H1 (cell line): ENCODE measurements around the gene TBC1D2B. TPM values are rescaled to one million over a fixed set of nuclear protein-coding genes. Genes with fewer than 3 reads are reported as not detected.
"Not testable (repeated sequence)": the region's sequence is repeated elsewhere in the genome, so short reads cannot be mapped to it uniquely, and the experiment has no call there.

Experiments used
- CTCF ChIA-PET: fragments of 300-600 bp; sonication (Branson Sonifier 250); formaldehyde crosslinking; loops from one replicate; lab custom pipeline; 2021; ENCODE audit not compliant: partially characterized antibody; lab: Charles Lee
- POLR2A ChIA-PET: fragments of 300-600 bp; sonication (Branson Sonifier 250); formaldehyde crosslinking; loops from one replicate; lab custom pipeline; 2021; ENCODE audit warnings: inconsistent platforms; ENCODE audit not compliant: partially characterized antibody; lab: Charles Lee
- DNase-seq, 2 experiments: peaks; one replicate each; pipeline versions ENCODE4 v3.0.0 to v3.0.0-alpha.2; 2010 to 2022; ENCODE audit warnings: low spot score in 2 of 2, low read depth in 1 of 2, mixed read lengths in 1 of 2
- FAIRE-seq: peaks from 2 replicates; lab custom pipeline; 2011; peaks lifted over from hg19 to GRCh38; lab: Jason Lieb, UNC
- H2AFZ ChIP-seq: 2 replicates; pipeline ENCODE4 v1.8.1; 2012; ENCODE audit warnings: low read length, inconsistent platforms
- H2AK5ac ChIP-seq: 2 replicates; pipeline ENCODE4 v1.6.1; 2013; ENCODE audit warnings: low read depth, low read length
- H2BK120ac ChIP-seq: replicated peaks from 2 replicates; pipeline ENCODE3; 2013; ENCODE audit warnings: low read depth, low read length, inconsistent platforms
- H2BK12ac ChIP-seq: 2 replicates; pipeline ENCODE4 v1.6.1; 2013; ENCODE audit warnings: low read depth, low read length
- H2BK15ac ChIP-seq: 2 replicates; pipeline ENCODE4 v1.6.1; 2013; ENCODE audit warnings: low read length
- H2BK20ac ChIP-seq: 2 replicates; pipeline ENCODE4 v1.6.1; 2013; ENCODE audit warnings: low read length
- H2BK5ac ChIP-seq: 2 replicates; pipeline ENCODE4 v1.6.1; 2013; ENCODE audit warnings: low read depth, low read length
- H3K14ac ChIP-seq: 2 replicates; pipeline ENCODE4 v1.6.1; 2013; ENCODE audit warnings: inconsistent platforms; ENCODE audit not compliant: insufficient read length
- H3K18ac ChIP-seq: 2 replicates; pipeline ENCODE4 v1.6.1; 2013; ENCODE audit warnings: low read length; ENCODE audit errors: extremely low read depth
- H3K23ac ChIP-seq: 2 replicates; pipeline ENCODE4 v1.6.1; 2013; ENCODE audit warnings: inconsistent platforms; ENCODE audit not compliant: insufficient read length
- H3K23me2 ChIP-seq: 2 replicates; pipeline ENCODE4 v1.6.1; 2013; ENCODE audit warnings: low read depth, low read length
- H3K27ac ChIP-seq: 2 replicates; pipeline ENCODE4 v1.6.1; 2011; ENCODE audit warnings: low read depth, low read length, inconsistent platforms
- H3K27me3 ChIP-seq, 4 experiments: replicated peaks in 1 of 4; 1 replicate in 1 of 4; 2 replicates in 3 of 4; pipeline versions ENCODE4 v1.6.1 to v1.8.1; 2011 to 2013; ENCODE audit warnings: low read length in 3 of 4, mild to moderate bottlenecking in 3 of 4, inconsistent platforms in 2 of 4, mixed read lengths in 2 of 4, moderate library complexity in 1 of 4; ENCODE audit not compliant: control insufficient read depth in 3 of 4, insufficient read depth in 3 of 4; ENCODE audit errors: extremely low read depth in 1 of 4
- H3K36me3 ChIP-seq, 4 experiments: 2 replicates each; pipeline versions ENCODE4 v1.6.1 to v1.8.1; 2011 to 2013; ENCODE audit warnings: mild to moderate bottlenecking in 4 of 4, low read length in 3 of 4, moderate library complexity in 2 of 4, control low read depth in 1 of 4, inconsistent platforms in 1 of 4; ENCODE audit not compliant: insufficient read depth in 4 of 4, control insufficient read depth in 2 of 4
- H3K4ac ChIP-seq: replicated peaks from 2 replicates; pipeline ENCODE3; 2013; ENCODE audit warnings: low read length, low read depth, mixed read lengths, inconsistent platforms; ENCODE audit not compliant: insufficient read length
- H3K4me1 ChIP-seq, 4 experiments: replicated peaks in 1 of 4; 1 replicate in 1 of 4; 2 replicates in 3 of 4; pipeline versions ENCODE4 v1.6.1 to v1.8.1; 2011 to 2013; ENCODE audit warnings: low read length in 3 of 4, inconsistent platforms in 2 of 4, mixed read lengths in 1 of 4; ENCODE audit not compliant: insufficient read depth in 4 of 4, control insufficient read depth in 3 of 4
- H3K4me2 ChIP-seq, 2 experiments: 2 replicates each; pipeline versions ENCODE4 v1.6.1 to v1.8.1; 2011 to 2013; ENCODE audit warnings: low read depth in 2 of 2, low read length in 2 of 2, control low read depth in 1 of 2, inconsistent platforms in 1 of 2, mild to moderate bottlenecking in 1 of 2; ENCODE audit not compliant: insufficient read depth in 1 of 2
- H3K4me3 ChIP-seq, 4 experiments: fragments of 200-600, 300-600 bp in 1 of 4; sonication (generic), shearing (Covaris generic), sonication (Bioruptor Twin) in 1 of 4; 2 replicates each; pipeline versions ENCODE4 v1.5.1 to v1.8.1; 2011 to 2016; ENCODE audit warnings: low read length in 4 of 4, low read depth in 3 of 4, control low read depth in 2 of 4, inconsistent platforms in 2 of 4, mild to moderate bottlenecking in 2 of 4, mixed read lengths in 1 of 4, moderate library complexity in 1 of 4; ENCODE audit not compliant: insufficient read depth in 2 of 4; ENCODE audit errors: extremely low read depth in 1 of 4
- H3K56ac ChIP-seq: replicated peaks from 2 replicates; pipeline ENCODE3; 2013; ENCODE audit warnings: low read depth, mild to moderate bottlenecking, mixed read lengths, low read length, inconsistent platforms; ENCODE audit not compliant: insufficient read length
- H3K79me1 ChIP-seq: 2 replicates; pipeline ENCODE4 v1.6.1; 2013; ENCODE audit warnings: low read depth, low read length, control low read depth
- H3K79me2 ChIP-seq, 2 experiments: 2 replicates each; pipeline versions ENCODE4 v1.6.1 to v1.8.1; 2012 to 2013; ENCODE audit warnings: low read length in 2 of 2, mild to moderate bottlenecking in 2 of 2, inconsistent platforms in 1 of 2; ENCODE audit not compliant: insufficient read depth in 2 of 2, control insufficient read depth in 1 of 2
- H3K9ac ChIP-seq, 4 experiments: replicated peaks in 1 of 4; 1 replicate in 1 of 4; 2 replicates in 3 of 4; pipeline versions ENCODE4 v1.6.1 to v1.8.1; 2011 to 2013; ENCODE audit warnings: low read depth in 3 of 4, low read length in 3 of 4, control low read depth in 2 of 4, mild to moderate bottlenecking in 2 of 4, moderate library complexity in 2 of 4, inconsistent platforms in 1 of 4; ENCODE audit errors: extremely low read depth in 1 of 4
- H3K9me3 ChIP-seq, 2 experiments: 2 replicates each; pipeline versions ENCODE4 v1.6.1 to v1.8.1; 2012 to 2013; ENCODE audit warnings: mild to moderate bottlenecking in 2 of 2, moderate library complexity in 2 of 2, control low read depth in 1 of 2, inconsistent platforms in 1 of 2, low read depth in 1 of 2, low read length in 1 of 2, mixed read lengths in 1 of 2; ENCODE audit not compliant: insufficient read depth in 2 of 2
- H4K20me1 ChIP-seq, 2 experiments: replicated peaks in 1 of 2; 2 replicates each; pipeline versions ENCODE3 to v1.8.1; 2011 to 2013; ENCODE audit warnings: inconsistent platforms in 2 of 2, low read length in 2 of 2, mild to moderate bottlenecking in 1 of 2; ENCODE audit not compliant: insufficient read depth in 2 of 2, control insufficient read depth in 1 of 2
- H4K5ac ChIP-seq: 2 replicates; pipeline ENCODE4 v1.6.1; 2013; ENCODE audit warnings: low read length, low read depth, mixed read lengths, inconsistent platforms; ENCODE audit not compliant: insufficient read length
- H4K8ac ChIP-seq: 2 replicates; pipeline ENCODE4 v1.8.0; 2013; ENCODE audit warnings: mild to moderate bottlenecking, moderate library complexity, low read length, inconsistent platforms; ENCODE audit not compliant: insufficient read depth; ENCODE audit errors: extremely low read depth
- H4K91ac ChIP-seq: replicated peaks from 2 replicates; pipeline ENCODE3; 2013; ENCODE audit warnings: low read length, mixed read lengths, inconsistent platforms; ENCODE audit not compliant: insufficient read length
- BCL11A ChIP-seq, 2 experiments: IDR thresholded peaks; one replicate each; pipeline ENCODE4 v1.6.1; 2011; ENCODE audit warnings: low read depth in 2 of 2, low read length in 2 of 2, mild to moderate bottlenecking in 2 of 2
- HDAC6 ChIP-seq: IDR thresholded peaks from one replicate; pipeline ENCODE4 v1.7.1; 2012; ENCODE audit warnings: low read depth, mild to moderate bottlenecking, inconsistent platforms, low read length, moderate library complexity
- RFX5 ChIP-seq: IDR thresholded peaks from 2 replicates; pipeline ENCODE4 v1.6.1; 2011; ENCODE audit warnings: low read depth, low read length, improper control_type of control experiment, borderline replicate concordance
- RXRA ChIP-seq: IDR thresholded peaks from 2 replicates; pipeline ENCODE4 v1.6.1; 2011; ENCODE audit warnings: low read depth, mild to moderate bottlenecking, low read length, moderate library complexity; ENCODE audit not compliant: insufficient read depth
- SIRT6 ChIP-seq: IDR thresholded peaks from one replicate; pipeline ENCODE4 v1.7.1; 2012; ENCODE audit warnings: low read length, inconsistent platforms
- SIX5 ChIP-seq: IDR thresholded peaks from 2 replicates; pipeline ENCODE4 v1.6.1; 2011; ENCODE audit warnings: mild to moderate bottlenecking, low read depth, low read length
- SP4 ChIP-seq: IDR thresholded peaks from 2 replicates; pipeline ENCODE4 v1.6.1; 2012; ENCODE audit warnings: low read length, inconsistent platforms
- TCF12 ChIP-seq: IDR thresholded peaks from 2 replicates; pipeline ENCODE4 v1.6.1; 2011; ENCODE audit warnings: low read depth, mild to moderate bottlenecking, low read length
- WGBS, 2 experiments: shearing (Covaris generic) in 1 of 2; methylation state at CpG; one replicate each; pipeline versions ENCODE4 v1.1.6 to v1.1.7; 2013 to 2015; ENCODE audit warnings: low lambda C conversion rate in 2 of 2, mixed read lengths in 2 of 2, inconsistent platforms in 1 of 2, low coverage in 1 of 2, missing lambda C conversion rate in 1 of 2; ENCODE audit not compliant: insufficient replicate concordance in 2 of 2, insufficient coverage in 1 of 2, insufficient read length in 1 of 2; ENCODE audit errors: extremely low coverage in 1 of 2, missing lambda C conversion rate in 1 of 2; 5-methylcytosine and 5-hydroxymethylcytosine counted together
- polyA plus RNA-seq, 7 experiments: library from polyadenylated mRNA; depleted of rRNA in 3 of 7; stranded (reverse) in 5 of 7; unstranded in 2 of 7; fragments of >200 nt in 5 of 7; fragments of 200-250 nt in 2 of 7; gene quantifications; 1 replicate in 5 of 7; 2 replicates in 1 of 7; 4 replicates in 1 of 7; pipeline versions ENCODE4 v1.2.1 to v1.2.3, GENCODE V29; 2011 to 2013; ENCODE audit warnings: missing spikeins in 2 of 7, mixed read lengths in 2 of 7
- total RNA-seq: library from RNA; stranded (reverse); fragmentation: NEBNext Ultra II Directional; extraction: Animal tissue kit (Norgen Biotek cat#: 25700); gene quantifications from 2 replicates; pipeline ENCODE4 v1.2.1, GENCODE V29; 2021

Gene TBC1D2B
- total and polyA plus RNA-seq, 2 of the 8 experiments (the other 6 are each of a cell fraction or from before 2014, with no cell fraction given): 11.9 to 19.5 TPM

GRCh38 chr15:77992356-77993222 lies 84.9 kb downstream of the TBC1D2B start (continued):
- TF ChIP-seq SIRT6 (no peak), RXRA (no peak), RFX5 (no peak), HDAC6 (no peak), SIX5 (no peak), TCF12 (no peak), SP4 (no peak), BCL11A (IDR thresholded peaks at IDR 0.05; ENCODE audit: low read depth in 2 of 2, low read length in 2 of 2) (no peak)

- H4K91ac ChIP-seq, H4K5ac ChIP-seq, H4K20me1 ChIP-seq, POLR2A ChIA-PET, H3K23ac ChIP-seq, H3K56ac ChIP-seq, H3K9ac ChIP-seq, H3K4me2 ChIP-seq, H3K27ac ChIP-seq, H3K4me3 ChIP-seq, H2AFZ ChIP-seq, H3K36me3 ChIP-seq, H3K27me3 ChIP-seq, H2BK12ac ChIP-seq, H3K79me2 ChIP-seq, H3K23me2 ChIP-seq, FAIRE-seq, H3K9me3 ChIP-seq, H3K4ac ChIP-seq, H2BK5ac ChIP-seq, H2BK120ac ChIP-seq, H3K14ac ChIP-seq, H3K18ac ChIP-seq, H2BK20ac ChIP-seq, H2AK5ac ChIP-seq, H2BK15ac ChIP-seq, DNase-seq, H4K8ac ChIP-seq, H3K79me1 ChIP-seq: not testable (repeated sequence)
- H3K4me1 ChIP-seq: peaks cover 0 to 13% (median 8%) of the 10 kb centered on the region in 4 experiments; a peak in 5 of 7 replicates
- CTCF ChIA-PET: interaction anchor here (1.1 to 10.1 kb wide), 5 partner anchors 24 to 115 kb away, joined by 3 to 226 read pairs (median 22); no protein-coding TSS in a partner anchor
- WGBS, 2 experiments: 88% methylated on average over 5 of the region's 9 CpGs; no CpG with 5 or more reads in 1 of the 2 experiments
Observed at GRCh38 chr15:77991658-77992201, 85.8 kb downstream of the TBC1D2B start.
